SK-N-SH treated with all-trans-retinoic acid at 6 μM for 48 hours (cell line): ENCODE results near the gene KLHL29.

Source experiments
- ATAC-seq: fragments of 200-7000 bp; cut with Tn5 transposase; 3 replicates; pipeline ENCODE4 v1.9.1; 2020; ENCODE audit warnings: mild to moderate bottlenecking, moderate library complexity
- ARNTL ChIP-seq: fragments of 450-650 bp; formaldehyde crosslinking; IDR thresholded peaks from 2 replicates; pipeline ENCODE4 v1.5.0; 2020; ENCODE audit warnings: low read depth, mild to moderate bottlenecking, moderate library complexity, borderline replicate concordance
- BACH2 ChIP-seq: fragments of 250-450 bp; sonication (Bioruptor Pico); IDR thresholded peaks from 2 replicates; pipeline ENCODE4 v1.9.0; 2021; ENCODE audit warnings: mild to moderate bottlenecking, borderline replicate concordance
- CSDC2 ChIP-seq: fragments of 250-450 bp; sonication (Bioruptor Pico); IDR thresholded peaks from 2 replicates; pipeline ENCODE4 v1.5.0; 2020; ENCODE audit warnings: mild to moderate bottlenecking, moderate library complexity
- ESRRG ChIP-seq: fragments of 250-450 bp; sonication (Bioruptor Pico); IDR thresholded peaks from 2 replicates; pipeline ENCODE4 v1.6.1; 2021; ENCODE audit warnings: mild to moderate bottlenecking
- GLIS3 ChIP-seq: fragments of 250-450 bp; sonication (Bioruptor Pico); IDR thresholded peaks from 2 replicates; pipeline ENCODE4 v1.5.0; 2020; ENCODE audit warnings: mild to moderate bottlenecking, moderate library complexity
- ISL1 ChIP-seq: fragments of 250-450 bp; sonication (Bioruptor Pico); IDR thresholded peaks from 2 replicates; pipeline ENCODE4 v2.1.2; 2022; ENCODE audit warnings: mild to moderate bottlenecking, moderate library complexity
- OSR1 ChIP-seq: fragments of 250-450 bp; sonication (Bioruptor Pico); IDR thresholded peaks from 2 replicates; pipeline ENCODE4 v1.8.0; 2022; ENCODE audit warnings: moderate library complexity, mild to moderate bottlenecking, inconsistent platforms
- PPARA ChIP-seq: fragments of 250-450 bp; sonication (Bioruptor Pico); IDR thresholded peaks from 2 replicates; pipeline ENCODE4 v1.5.0; 2020; ENCODE audit warnings: mild to moderate bottlenecking, borderline replicate concordance
- RARB ChIP-seq: fragments of 250-450 bp; sonication (Bioruptor Pico); IDR thresholded peaks from 2 replicates; pipeline ENCODE4 v1.8.0; 2021; ENCODE audit warnings: mild to moderate bottlenecking, moderate library complexity
- SNAI2 ChIP-seq: fragments of 250-450 bp; sonication (Bioruptor Pico); IDR thresholded peaks from 2 replicates; pipeline ENCODE4 v1.5.0; 2020; ENCODE audit warnings: mild to moderate bottlenecking, moderate library complexity
- TCF4 ChIP-seq: fragments of 250-450 bp; sonication (Bioruptor Pico); IDR thresholded peaks from 2 replicates; pipeline ENCODE4 v1.8.0; 2021; ENCODE audit warnings: mild to moderate bottlenecking, moderate library complexity, borderline replicate concordance
- TOX ChIP-seq: fragments of 250-450 bp; sonication (Bioruptor Pico); IDR thresholded peaks from 2 replicates; pipeline ENCODE4 v1.8.0; 2021; ENCODE audit warnings: mild to moderate bottlenecking, moderate library complexity, borderline replicate concordance
- ZC3H10 ChIP-seq: fragments of 250-450 bp; sonication (Bioruptor Pico); IDR thresholded peaks from 2 replicates; pipeline ENCODE4 v1.5.1; 2021; ENCODE audit warnings: mild to moderate bottlenecking, moderate library complexity
- ZFP3 ChIP-seq: fragments of 250-450 bp; sonication (Bioruptor Pico); IDR thresholded peaks from 2 replicates; pipeline ENCODE4 v1.5.0; 2020; ENCODE audit warnings: mild to moderate bottlenecking, moderate library complexity
- ZFP30 ChIP-seq: fragments of 450-650 bp; formaldehyde crosslinking; IDR thresholded peaks from 2 replicates; pipeline ENCODE4 v1.5.0; 2022; ENCODE audit warnings: mild to moderate bottlenecking, moderate library complexity
- ZNF565 ChIP-seq: fragments of 450-650 bp; formaldehyde crosslinking; conservative IDR thresholded peaks from 2 replicates; pipeline ENCODE4 v1.5.0; 2020; ENCODE audit warnings: low read depth, mild to moderate bottlenecking, moderate library complexity
- ZNF70 ChIP-seq: fragments of 450-650 bp; formaldehyde crosslinking; IDR thresholded peaks from 2 replicates; pipeline ENCODE4 v1.5.0; 2020; ENCODE audit warnings: mild to moderate bottlenecking, moderate library complexity
- TF ChIP-seq, protein P1 (sequence below): fragments of 250-450 bp; sonication (Bioruptor Pico); IDR thresholded peaks from 2 replicates; pipeline ENCODE4 v1.5.1; 2020; ENCODE audit warnings: low read depth, mild to moderate bottlenecking, moderate library complexity
- TF ChIP-seq, protein P2 (sequence below): fragments of 250-450 bp; sonication (Bioruptor Pico); IDR thresholded peaks from 2 replicates; pipeline ENCODE4 v1.5.1; 2021; ENCODE audit warnings: mild to moderate bottlenecking, moderate library complexity
- TF ChIP-seq, protein P3 (sequence below): fragments of 250-450 bp; sonication (Bioruptor Pico); IDR thresholded peaks from 2 replicates; pipeline ENCODE4 v1.8.0; 2020; ENCODE audit warnings: mild to moderate bottlenecking, moderate library complexity, borderline replicate concordance
- TF ChIP-seq, protein P4 (sequence below): fragments of 250-450 bp; sonication (Bioruptor Pico); IDR thresholded peaks from 2 replicates; pipeline ENCODE4 v1.5.0; 2020; ENCODE audit warnings: mild to moderate bottlenecking, moderate library complexity
- TF ChIP-seq, protein P5 (sequence below): fragments of 250-450 bp; sonication (Bioruptor Pico); IDR thresholded peaks from 2 replicates; pipeline ENCODE4 v1.8.0; 2021; ENCODE audit warnings: low read depth, mild to moderate bottlenecking, moderate library complexity, borderline replicate concordance

The KLHL29 gene

DNA sequence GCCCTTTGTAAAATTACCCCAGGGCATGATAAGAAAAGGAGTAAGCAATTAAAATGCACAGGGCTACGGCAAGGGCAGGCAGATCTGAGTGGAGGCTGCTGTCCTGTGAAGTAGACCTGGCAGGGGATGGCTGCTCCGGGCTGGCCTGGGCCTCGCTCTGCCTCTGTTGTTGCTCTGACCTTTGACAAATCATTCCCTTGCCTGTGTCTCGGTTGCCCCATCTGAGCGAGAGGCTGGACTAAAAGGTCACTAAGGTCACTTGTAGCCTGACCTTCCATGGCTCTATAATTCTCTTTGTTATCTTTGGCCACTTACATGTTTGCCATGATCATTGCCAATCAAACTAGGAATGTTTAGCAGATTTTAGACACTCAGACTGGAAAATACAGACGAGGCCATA lies 118.1 kb downstream of the KLHL29 start:
- TF ChIP-seq ARNTL (CRISPR knock-in tag): no peak
- no peak for TF ChIP-seq ZFP30 (CRISPR knock-in tag)
- TF ChIP-seq ZNF565 (CRISPR knock-in tag): no peak
- no peak for TF ChIP-seq ESRRG (CRISPR knock-in tag)
- TF ChIP-seq, protein P1, sequence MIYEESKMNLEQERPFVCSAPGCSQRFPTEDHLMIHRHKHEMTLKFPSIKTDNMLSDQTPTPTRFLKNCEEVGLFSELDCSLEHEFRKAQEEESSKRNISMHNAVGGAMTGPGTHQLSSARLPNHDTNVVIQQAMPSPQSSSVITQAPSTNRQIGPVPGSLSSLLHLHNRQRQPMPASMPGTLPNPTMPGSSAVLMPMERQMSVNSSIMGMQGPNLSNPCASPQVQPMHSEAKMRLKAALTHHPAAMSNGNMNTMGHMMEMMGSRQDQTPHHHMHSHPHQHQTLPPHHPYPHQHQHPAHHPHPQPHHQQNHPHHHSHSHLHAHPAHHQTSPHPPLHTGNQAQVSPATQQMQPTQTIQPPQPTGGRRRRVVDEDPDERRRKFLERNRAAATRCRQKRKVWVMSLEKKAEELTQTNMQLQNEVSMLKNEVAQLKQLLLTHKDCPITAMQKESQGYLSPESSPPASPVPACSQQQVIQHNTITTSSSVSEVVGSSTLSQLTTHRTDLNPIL (CRISPR knock-in tag): no peak
- no peak for TF ChIP-seq TCF4
- no peak for TF ChIP-seq ZNF70 (CRISPR knock-in tag)
- TF ChIP-seq OSR1 (CRISPR knock-in tag): no peak
- no peak for TF ChIP-seq ZC3H10
- TF ChIP-seq ISL1: no peak
- TF ChIP-seq, protein P2, sequence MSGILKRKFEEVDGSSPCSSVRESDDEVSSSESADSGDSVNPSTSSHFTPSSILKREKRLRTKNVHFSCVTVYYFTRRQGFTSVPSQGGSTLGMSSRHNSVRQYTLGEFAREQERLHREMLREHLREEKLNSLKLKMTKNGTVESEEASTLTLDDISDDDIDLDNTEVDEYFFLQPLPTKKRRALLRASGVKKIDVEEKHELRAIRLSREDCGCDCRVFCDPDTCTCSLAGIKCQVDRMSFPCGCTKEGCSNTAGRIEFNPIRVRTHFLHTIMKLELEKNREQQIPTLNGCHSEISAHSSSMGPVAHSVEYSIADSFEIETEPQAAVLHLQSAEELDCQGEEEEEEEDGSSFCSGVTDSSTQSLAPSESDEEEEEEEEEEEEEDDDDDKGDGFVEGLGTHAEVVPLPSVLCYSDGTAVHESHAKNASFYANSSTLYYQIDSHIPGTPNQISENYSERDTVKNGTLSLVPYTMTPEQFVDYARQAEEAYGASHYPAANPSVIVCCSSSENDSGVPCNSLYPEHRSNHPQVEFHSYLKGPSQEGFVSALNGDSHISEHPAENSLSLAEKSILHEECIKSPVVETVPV (CRISPR knock-in tag): no peak
- TF ChIP-seq CSDC2 (CRISPR knock-in tag): no peak
- TF ChIP-seq, protein P3, sequence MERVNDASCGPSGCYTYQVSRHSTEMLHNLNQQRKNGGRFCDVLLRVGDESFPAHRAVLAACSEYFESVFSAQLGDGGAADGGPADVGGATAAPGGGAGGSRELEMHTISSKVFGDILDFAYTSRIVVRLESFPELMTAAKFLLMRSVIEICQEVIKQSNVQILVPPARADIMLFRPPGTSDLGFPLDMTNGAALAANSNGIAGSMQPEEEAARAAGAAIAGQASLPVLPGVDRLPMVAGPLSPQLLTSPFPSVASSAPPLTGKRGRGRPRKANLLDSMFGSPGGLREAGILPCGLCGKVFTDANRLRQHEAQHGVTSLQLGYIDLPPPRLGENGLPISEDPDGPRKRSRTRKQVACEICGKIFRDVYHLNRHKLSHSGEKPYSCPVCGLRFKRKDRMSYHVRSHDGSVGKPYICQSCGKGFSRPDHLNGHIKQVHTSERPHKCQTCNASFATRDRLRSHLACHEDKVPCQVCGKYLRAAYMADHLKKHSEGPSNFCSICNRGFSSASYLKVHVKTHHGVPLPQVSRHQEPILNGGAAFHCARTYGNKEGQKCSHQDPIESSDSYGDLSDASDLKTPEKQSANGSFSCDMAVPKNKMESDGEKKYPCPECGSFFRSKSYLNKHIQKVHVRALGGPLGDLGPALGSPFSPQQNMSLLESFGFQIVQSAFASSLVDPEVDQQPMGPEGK (CRISPR knock-in tag): no peak
- TF ChIP-seq, all 23 proteins: peak for 0
- ATAC-seq: no peak

DNA sequence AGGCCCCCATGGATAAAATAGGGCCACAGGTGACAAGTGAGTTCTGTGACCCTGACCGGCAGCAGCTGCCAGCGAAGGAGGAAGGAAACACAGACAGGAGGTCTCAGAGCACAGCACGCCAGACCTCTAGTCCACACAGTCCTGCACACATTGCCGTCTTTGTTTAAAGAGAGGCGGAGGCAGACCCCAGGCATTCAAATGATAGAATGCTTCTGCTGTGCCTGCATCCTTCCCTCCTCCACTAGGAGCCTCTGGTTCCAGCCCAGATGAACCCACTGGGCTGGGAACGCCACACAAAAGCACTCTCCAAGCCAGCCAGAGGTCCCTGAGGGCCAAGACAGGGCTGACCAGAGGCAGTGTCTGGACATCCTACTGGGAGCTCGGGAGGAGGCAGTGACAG lies 118.7 kb downstream of the KLHL29 start:
- no peak for TF ChIP-seq OSR1 (CRISPR knock-in tag)
- TF ChIP-seq, protein P3 (CRISPR knock-in tag): no peak
- no peak for TF ChIP-seq RARB (CRISPR knock-in tag)
- TF ChIP-seq, protein P1 (CRISPR knock-in tag): no peak
- no peak for TF ChIP-seq GLIS3 (CRISPR knock-in tag)
- no peak for TF ChIP-seq ISL1
- no peak for TF ChIP-seq ZNF70 (CRISPR knock-in tag)
- TF ChIP-seq TOX (CRISPR knock-in tag): no peak
- TF ChIP-seq, protein P4, sequence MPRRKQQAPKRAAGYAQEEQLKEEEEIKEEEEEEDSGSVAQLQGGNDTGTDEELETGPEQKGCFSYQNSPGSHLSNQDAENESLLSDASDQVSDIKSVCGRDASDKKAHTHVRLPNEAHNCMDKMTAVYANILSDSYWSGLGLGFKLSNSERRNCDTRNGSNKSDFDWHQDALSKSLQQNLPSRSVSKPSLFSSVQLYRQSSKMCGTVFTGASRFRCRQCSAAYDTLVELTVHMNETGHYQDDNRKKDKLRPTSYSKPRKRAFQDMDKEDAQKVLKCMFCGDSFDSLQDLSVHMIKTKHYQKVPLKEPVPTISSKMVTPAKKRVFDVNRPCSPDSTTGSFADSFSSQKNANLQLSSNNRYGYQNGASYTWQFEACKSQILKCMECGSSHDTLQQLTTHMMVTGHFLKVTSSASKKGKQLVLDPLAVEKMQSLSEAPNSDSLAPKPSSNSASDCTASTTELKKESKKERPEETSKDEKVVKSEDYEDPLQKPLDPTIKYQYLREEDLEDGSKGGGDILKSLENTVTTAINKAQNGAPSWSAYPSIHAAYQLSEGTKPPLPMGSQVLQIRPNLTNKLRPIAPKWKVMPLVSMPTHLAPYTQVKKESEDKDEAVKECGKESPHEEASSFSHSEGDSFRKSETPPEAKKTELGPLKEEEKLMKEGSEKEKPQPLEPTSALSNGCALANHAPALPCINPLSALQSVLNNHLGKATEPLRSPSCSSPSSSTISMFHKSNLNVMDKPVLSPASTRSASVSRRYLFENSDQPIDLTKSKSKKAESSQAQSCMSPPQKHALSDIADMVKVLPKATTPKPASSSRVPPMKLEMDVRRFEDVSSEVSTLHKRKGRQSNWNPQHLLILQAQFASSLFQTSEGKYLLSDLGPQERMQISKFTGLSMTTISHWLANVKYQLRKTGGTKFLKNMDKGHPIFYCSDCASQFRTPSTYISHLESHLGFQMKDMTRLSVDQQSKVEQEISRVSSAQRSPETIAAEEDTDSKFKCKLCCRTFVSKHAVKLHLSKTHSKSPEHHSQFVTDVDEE (CRISPR knock-in tag): no peak
- no peak for TF ChIP-seq PPARA
- no peak for TF ChIP-seq ZFP30 (CRISPR knock-in tag)
- TF ChIP-seq, protein P2 (CRISPR knock-in tag): no peak
- TF ChIP-seq ZC3H10: no peak
- no peak for TF ChIP-seq ESRRG (CRISPR knock-in tag)
- TF ChIP-seq ZNF565 (CRISPR knock-in tag): no peak
- TF ChIP-seq BACH2: no peak
- TF ChIP-seq ZFP3 (CRISPR knock-in tag): no peak
- no peak for TF ChIP-seq TCF4
- no peak for TF ChIP-seq SNAI2 (CRISPR knock-in tag)
- TF ChIP-seq, protein P5, sequence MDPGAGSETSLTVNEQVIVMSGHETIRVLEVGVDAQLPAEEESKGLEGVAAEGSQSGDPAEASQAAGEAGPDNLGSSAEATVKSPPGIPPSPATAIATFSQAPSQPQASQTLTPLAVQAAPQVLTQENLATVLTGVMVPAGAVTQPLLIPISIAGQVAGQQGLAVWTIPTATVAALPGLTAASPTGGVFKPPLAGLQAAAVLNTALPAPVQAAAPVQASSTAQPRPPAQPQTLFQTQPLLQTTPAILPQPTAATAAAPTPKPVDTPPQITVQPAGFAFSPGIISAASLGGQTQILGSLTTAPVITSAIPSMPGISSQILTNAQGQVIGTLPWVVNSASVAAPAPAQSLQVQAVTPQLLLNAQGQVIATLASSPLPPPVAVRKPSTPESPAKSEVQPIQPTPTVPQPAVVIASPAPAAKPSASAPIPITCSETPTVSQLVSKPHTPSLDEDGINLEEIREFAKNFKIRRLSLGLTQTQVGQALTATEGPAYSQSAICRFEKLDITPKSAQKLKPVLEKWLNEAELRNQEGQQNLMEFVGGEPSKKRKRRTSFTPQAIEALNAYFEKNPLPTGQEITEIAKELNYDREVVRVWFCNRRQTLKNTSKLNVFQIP (CRISPR knock-in tag): no peak

More for the DNA sequence above, 118.7 kb downstream of the KLHL29 start:
- no peak for ATAC-seq
